ENCODE measurements around the gene TCN2.

DNA sequence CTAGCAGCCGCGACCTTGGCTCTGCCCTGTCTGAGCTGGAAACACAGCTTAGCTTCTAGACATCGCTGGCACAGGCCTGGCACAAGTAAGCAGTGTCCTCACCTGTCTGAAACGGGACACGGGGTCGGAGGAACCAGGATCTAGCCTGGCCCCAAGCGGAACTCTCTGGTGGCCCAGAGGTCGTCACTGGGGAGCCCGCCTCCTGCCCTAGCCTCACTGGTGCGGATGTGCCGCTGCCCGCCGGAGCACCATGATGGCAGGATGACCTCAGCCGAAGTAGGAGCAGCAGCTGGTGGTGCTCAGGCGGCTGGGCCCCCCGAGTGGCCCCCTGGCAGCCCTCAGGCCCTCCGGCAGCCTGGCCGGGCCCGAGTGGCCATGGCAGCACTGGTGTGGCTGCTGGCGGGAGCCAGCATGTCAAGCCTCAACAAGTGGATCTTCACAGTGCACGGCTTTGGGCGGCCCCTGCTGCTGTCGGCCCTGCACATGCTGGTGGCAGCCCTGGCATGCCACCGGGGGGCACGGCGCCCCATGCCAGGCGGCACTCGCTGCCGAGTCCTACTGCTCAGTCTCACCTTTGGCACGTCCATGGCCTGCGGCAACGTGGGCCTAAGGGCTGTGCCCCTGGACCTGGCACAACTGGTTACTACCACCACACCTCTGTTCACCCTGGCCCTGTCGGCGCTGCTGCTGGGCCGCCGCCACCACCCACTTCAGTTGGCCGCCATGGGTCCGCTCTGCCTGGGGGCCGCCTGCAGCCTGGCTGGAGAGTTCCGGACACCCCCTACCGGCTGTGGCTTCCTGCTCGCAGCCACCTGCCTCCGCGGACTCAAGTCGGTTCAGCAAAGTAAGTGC, 29.5 kb downstream of the TCN2 start:
- TF ChIP-seq, protein P1, sequence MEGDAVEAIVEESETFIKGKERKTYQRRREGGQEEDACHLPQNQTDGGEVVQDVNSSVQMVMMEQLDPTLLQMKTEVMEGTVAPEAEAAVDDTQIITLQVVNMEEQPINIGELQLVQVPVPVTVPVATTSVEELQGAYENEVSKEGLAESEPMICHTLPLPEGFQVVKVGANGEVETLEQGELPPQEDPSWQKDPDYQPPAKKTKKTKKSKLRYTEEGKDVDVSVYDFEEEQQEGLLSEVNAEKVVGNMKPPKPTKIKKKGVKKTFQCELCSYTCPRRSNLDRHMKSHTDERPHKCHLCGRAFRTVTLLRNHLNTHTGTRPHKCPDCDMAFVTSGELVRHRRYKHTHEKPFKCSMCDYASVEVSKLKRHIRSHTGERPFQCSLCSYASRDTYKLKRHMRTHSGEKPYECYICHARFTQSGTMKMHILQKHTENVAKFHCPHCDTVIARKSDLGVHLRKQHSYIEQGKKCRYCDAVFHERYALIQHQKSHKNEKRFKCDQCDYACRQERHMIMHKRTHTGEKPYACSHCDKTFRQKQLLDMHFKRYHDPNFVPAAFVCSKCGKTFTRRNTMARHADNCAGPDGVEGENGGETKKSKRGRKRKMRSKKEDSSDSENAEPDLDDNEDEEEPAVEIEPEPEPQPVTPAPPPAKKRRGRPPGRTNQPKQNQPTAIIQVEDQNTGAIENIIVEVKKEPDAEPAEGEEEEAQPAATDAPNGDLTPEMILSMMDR (conservative IDR thresholded peaks at IDR 0.05) = no peak; the same call in 1 of the 2 replicates
- no peak for TF ChIP-seq EZH2 (IDR thresholded peaks at IDR 0.05; ENCODE audit: low read depth)
